Measurements from ENCODE around the gene WDR33.

WDR33 gene

GRCh38 chr2:127688405-127688804, 122.6 kb downstream of the WDR33 start:
- no peak for DNase-seq

GRCh38 chr2:127685410-127686080, 125.4 kb downstream of the WDR33 start:
- DNase-seq, result no peak

- no peak for DNase-seq
Measured at GRCh38 chr2:127683757-127684156, 127.2 kb downstream of the WDR33 start.

GRCh38 chr2:127683056-127683455, 127.9 kb downstream of the WDR33 start:
- no peak for DNase-seq

- DNase-seq, result no peak
Measured at GRCh38 chr2:127681976-127682857, 128.8 kb downstream of the WDR33 start.

GRCh38 chr2:127681288-127681804, 129.6 kb downstream of the WDR33 start:
- peak; percentile 15 for DNase-seq

GRCh38 chr2:127680706-127681287, 130.2 kb downstream of the WDR33 start:
- no peak for DNase-seq

GRCh38 chr2:127679680-127680361, 131.2 kb downstream of the WDR33 start:
- no peak for DNase-seq

- DNase-seq, result no peak
Measured at GRCh38 chr2:127678991-127679390, 132.0 kb downstream of the WDR33 start.

GRCh38 chr2:127678531-127678930, 132.4 kb downstream of the WDR33 start:
- DNase-seq, result no peak

GRCh38 chr2:127676906-127677305, 134.1 kb downstream of the WDR33 start:
- peak; percentile 13 for DNase-seq

- peak; percentile 22 for DNase-seq
Measured at GRCh38 chr2:127675331-127676261, 135.4 kb downstream of the WDR33 start, which contains the start of gene LIMS2. Gene LIMS2 (minus strand): TSS chr2:127675530. CDS start chr2:127675024, 506 bp downstream.

- DNase-seq, result no peak
Measured at GRCh38 chr2:127674241-127675209, 136.4 kb downstream of the WDR33 start.

GRCh38 chr2:127673291-127674069, 137.5 kb downstream of the WDR33 start:
- no peak for DNase-seq

GRCh38 chr2:127672341-127673224, 138.4 kb downstream of the WDR33 start:
- DNase-seq, result no peak

GRCh38 chr2:127671557-127672302, 139.2 kb downstream of the WDR33 start:
- no peak for DNase-seq

GRCh38 chr2:127670957-127671290, 140.0 kb downstream of the WDR33 start:
- no peak for DNase-seq

All from DMS79 treated with DMSO at 0.1 percent for 48 hours (cell line).